PC-3 (cell line): ENCODE data around the gene SMIM12.

Experiments used
- EZH2 ChIP-seq: fragments of 300-600 bp; sonication (generic); IDR thresholded peaks from one replicate; pipeline ENCODE4 v1.6.1; 2017; ENCODE audit warnings: antibody characterized with exemption, mild to moderate bottlenecking, low read length; ENCODE audit not compliant: unreplicated experiment
- TF ChIP-seq, protein P1 (sequence below): fragments of 300-600 bp; sonication (generic); conservative IDR thresholded peaks from 2 replicates; pipeline ENCODE4 v1.5.1; 2017; ENCODE audit warnings: antibody characterized with exemption, low read depth, mild to moderate bottlenecking, low read length

GRCh38 chr1:34856697-34857096 lies 2.9 kb downstream of the SMIM12 start:
- TF ChIP-seq, protein P1, sequence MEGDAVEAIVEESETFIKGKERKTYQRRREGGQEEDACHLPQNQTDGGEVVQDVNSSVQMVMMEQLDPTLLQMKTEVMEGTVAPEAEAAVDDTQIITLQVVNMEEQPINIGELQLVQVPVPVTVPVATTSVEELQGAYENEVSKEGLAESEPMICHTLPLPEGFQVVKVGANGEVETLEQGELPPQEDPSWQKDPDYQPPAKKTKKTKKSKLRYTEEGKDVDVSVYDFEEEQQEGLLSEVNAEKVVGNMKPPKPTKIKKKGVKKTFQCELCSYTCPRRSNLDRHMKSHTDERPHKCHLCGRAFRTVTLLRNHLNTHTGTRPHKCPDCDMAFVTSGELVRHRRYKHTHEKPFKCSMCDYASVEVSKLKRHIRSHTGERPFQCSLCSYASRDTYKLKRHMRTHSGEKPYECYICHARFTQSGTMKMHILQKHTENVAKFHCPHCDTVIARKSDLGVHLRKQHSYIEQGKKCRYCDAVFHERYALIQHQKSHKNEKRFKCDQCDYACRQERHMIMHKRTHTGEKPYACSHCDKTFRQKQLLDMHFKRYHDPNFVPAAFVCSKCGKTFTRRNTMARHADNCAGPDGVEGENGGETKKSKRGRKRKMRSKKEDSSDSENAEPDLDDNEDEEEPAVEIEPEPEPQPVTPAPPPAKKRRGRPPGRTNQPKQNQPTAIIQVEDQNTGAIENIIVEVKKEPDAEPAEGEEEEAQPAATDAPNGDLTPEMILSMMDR: no peak
- no peak for TF ChIP-seq EZH2
